Cortex of kidney (tissue), 1 donor: ENCODE data around the gene TRIM67.
A peak's percentile ranks its signal among the peaks of the same experiment; 100 is the strongest.

Source experiments
- DNase-seq: peaks from one replicate; lab custom pipeline; 2025; lab: John Stamatoyannopoulos, UW

Gene TRIM67

GRCh38 chr1:231233735-231234417 is 72.0 kb downstream of the TRIM67 start:
- DNase-seq, result no peak

GRCh38 chr1:231234506-231234905 is 72.6 kb downstream of the TRIM67 start:
- no peak for DNase-seq

- no peak for DNase-seq
Measured at GRCh38 chr1:231235526-231236207, 73.8 kb downstream of the TRIM67 start.

- no peak for DNase-seq
Measured at GRCh38 chr1:231236208-231236591, 74.3 kb downstream of the TRIM67 start.

GRCh38 chr1:231236938-231237337 is 75.1 kb downstream of the TRIM67 start:
- DNase-seq, result no peak

GRCh38 chr1:231238298-231238697 is 76.4 kb downstream of the TRIM67 start:
- no peak for DNase-seq

GRCh38 chr1:231240531-231240882 is 78.6 kb downstream of the TRIM67 start:
- no peak for DNase-seq

GRCh38 chr1:231240883-231241735 is 79.3 kb downstream of the TRIM67 start, which contains the start of gene GNPAT:
TSS of gene GNPAT (plus strand) at chr1:231241212. CDS start at chr1:231241379, 167 bp downstream.
- peak; percentile 43 for DNase-seq

GRCh38 chr1:231241750-231242149 is 79.9 kb downstream of the TRIM67 start:
- DNase-seq, result no peak

GRCh38 chr1:231242516-231243198 is 80.8 kb downstream of the TRIM67 start:
- DNase-seq, result no peak

- no peak for DNase-seq
Measured at GRCh38 chr1:231248778-231249177, 86.9 kb downstream of the TRIM67 start.

GRCh38 chr1:231252336-231252735 is 90.5 kb downstream of the TRIM67 start:
- no peak for DNase-seq

GRCh38 chr1:231260351-231260750 is 98.5 kb downstream of the TRIM67 start:
- DNase-seq, result no peak

- DNase-seq, result no peak
Measured at GRCh38 chr1:231264642-231265041, 102.8 kb downstream of the TRIM67 start.

- DNase-seq, result no peak
Measured at GRCh38 chr1:231265379-231265778, 103.5 kb downstream of the TRIM67 start.

- no peak for DNase-seq
Measured at GRCh38 chr1:231266811-231267322, 105.0 kb downstream of the TRIM67 start.
